ENCODE data around the gene MBD3L2B. TPM values are rescaled to one million over a fixed set of nuclear protein-coding genes. Genes with fewer than 3 reads are reported as not detected.
"Not testable (repeated sequence)": the region's sequence is repeated elsewhere in the genome, so short reads cannot be mapped to it uniquely, and the experiment has no call there.

The MBD3L2B gene
- total RNA-seq, 1 experiment from 2014 or later, result not detected

GRCh38 chr19:7067716-7068115 lies 46.5 kb upstream of the MBD3L2B start:
- Mint-ChIP-seq H3K9me3 (ENCODE audit: low read depth, unreplicated experiment) (peaks cover 6% of the 10 kb centered on the region), H3K27ac (ENCODE audit: unreplicated experiment) (no peak overlapping the region)

GRCh38 chr19:7067122-7067521 lies 45.9 kb upstream of the MBD3L2B start:
- BruUV-seq (replicated peaks); H3K27me3 Mint-ChIP-seq (ENCODE audit: unreplicated experiment); H3K4me1 Mint-ChIP-seq (ENCODE audit: low read depth, unreplicated experiment); H3K4me3 Mint-ChIP-seq (ENCODE audit: low read depth, unreplicated experiment); CTCF ChIA-PET; H3K27ac Mint-ChIP-seq (ENCODE audit: unreplicated experiment); H3K9me3 Mint-ChIP-seq (ENCODE audit: low read depth, unreplicated experiment); intact Hi-C loops (cut with micrococcal nuclease; ENCODE audit: unreplicated experiment): not testable (repeated sequence)
- H3K36me3 Mint-ChIP-seq (ENCODE audit: insufficient read depth, unreplicated experiment), result peaks cover 26% of the 10 kb centered on the region
- peak; percentile 6 for DNase-seq

More at GRCh38 chr19:7067716-7068115, 46.5 kb upstream of the MBD3L2B start:
- DNase-seq, result no peak
- Mint-ChIP-seq H3K36me3 (ENCODE audit: insufficient read depth, unreplicated experiment) (peaks cover 31% of the 10 kb centered on the region), H3K4me3 (ENCODE audit: low read depth, unreplicated experiment) (no peak overlapping the region), H3K27me3 (ENCODE audit: unreplicated experiment) (no peaks in the 10 kb centered on the region), H3K4me1 (ENCODE audit: low read depth, unreplicated experiment) (no peaks in the 10 kb centered on the region)
- CTCF ChIA-PET, result no interaction called here
- BruUV-seq (replicated peaks), result no TSS peak
- intact Hi-C loops (cut with micrococcal nuclease; ENCODE audit: unreplicated experiment), result no loop called here
- TF ChIP-seq CTCF (IDR thresholded peaks at IDR 0.05; ENCODE audit: unreplicated experiment), result no peak

DNA sequence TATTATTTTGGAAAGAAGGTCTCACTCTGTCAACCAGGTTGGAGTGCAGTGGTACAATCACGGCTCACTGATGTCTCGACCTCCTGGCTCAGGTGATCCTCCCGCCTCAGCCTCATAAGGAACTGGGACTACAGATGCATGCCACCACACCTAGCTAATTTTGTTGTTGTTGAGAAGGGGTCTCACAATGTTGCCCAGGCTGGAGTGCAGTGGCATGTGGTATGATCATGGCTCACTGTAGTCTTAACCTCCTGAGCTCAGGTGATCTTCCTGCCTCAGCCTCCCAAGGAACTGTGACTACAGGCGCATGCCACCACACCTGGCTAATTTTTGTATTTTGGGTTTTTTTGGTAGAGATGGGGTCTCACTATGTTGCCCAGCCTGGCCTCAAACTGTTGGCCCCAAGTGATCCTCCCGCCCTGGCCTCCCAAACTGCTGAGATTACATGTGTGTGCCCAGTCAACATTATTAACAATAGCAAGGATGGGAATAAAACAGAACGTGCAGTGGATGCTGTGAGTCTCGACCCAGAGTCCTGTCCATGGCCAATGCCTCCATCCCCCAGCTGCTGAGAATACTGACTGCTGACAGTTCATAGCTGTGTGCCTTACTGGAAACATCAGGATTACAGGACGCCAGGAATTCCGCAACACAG lies 42.7 kb upstream of the MBD3L2B start:
- no TSS peak for BruUV-seq (replicated peaks)
- Mint-ChIP-seq H3K4me1 (ENCODE audit: low read depth, unreplicated experiment) (no peaks in the 10 kb centered on the region), H3K9me3 (ENCODE audit: low read depth, unreplicated experiment) (peaks cover 3% of the 10 kb centered on the region), H3K27me3 (ENCODE audit: unreplicated experiment) (no peaks in the 10 kb centered on the region), H3K36me3 (ENCODE audit: insufficient read depth, unreplicated experiment) (peaks cover 2% of the 10 kb centered on the region), H3K27ac (ENCODE audit: unreplicated experiment) (no peak overlapping the region), H3K4me3 (ENCODE audit: low read depth, unreplicated experiment) (no peak overlapping the region)
- no peak for TF ChIP-seq CTCF (IDR thresholded peaks at IDR 0.05; ENCODE audit: unreplicated experiment)
- CTCF ChIA-PET, result interaction anchor here (0.6 kb wide), 1 partner anchor 674 kb away, joined by 4 read pairs; no protein-coding TSS in a partner anchor
- no peak for DNase-seq
- intact Hi-C loops (cut with micrococcal nuclease; ENCODE audit: unreplicated experiment), result no loop called here

DNA sequence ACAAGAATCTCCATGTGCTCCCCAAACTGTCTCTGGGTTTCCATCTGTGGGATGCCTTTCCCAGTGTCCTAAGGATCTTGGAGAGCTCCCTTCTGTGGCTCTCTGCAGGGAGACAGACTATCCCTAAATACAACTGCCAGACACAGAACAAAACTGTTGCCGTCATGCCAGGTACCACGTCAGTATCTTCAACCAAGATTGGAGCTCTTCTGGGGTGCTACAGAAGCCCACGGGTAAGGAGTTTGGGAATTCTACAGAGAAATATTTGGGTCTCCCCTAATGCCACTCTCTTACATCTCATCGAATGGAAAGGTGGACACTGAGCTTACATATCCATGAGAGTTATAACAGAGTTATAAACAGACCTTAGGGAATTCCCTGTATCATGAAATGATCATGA lies 42.1 kb upstream of the MBD3L2B start:
- BruUV-seq (replicated peaks), result no TSS peak
- Mint-ChIP-seq H3K4me1 (ENCODE audit: low read depth, unreplicated experiment) (no peaks in the 10 kb centered on the region), H3K36me3 (ENCODE audit: insufficient read depth, unreplicated experiment) (no peaks in the 10 kb centered on the region), H3K4me3 (ENCODE audit: low read depth, unreplicated experiment) (no peak overlapping the region), H3K27ac (ENCODE audit: unreplicated experiment) (no peak overlapping the region), H3K27me3 (ENCODE audit: unreplicated experiment) (no peaks in the 10 kb centered on the region), H3K9me3 (ENCODE audit: low read depth, unreplicated experiment) (peaks cover 3% of the 10 kb centered on the region)
- intact Hi-C loops (cut with micrococcal nuclease; ENCODE audit: unreplicated experiment), result no loop called here
- CTCF ChIA-PET, result no interaction called here
- no peak for TF ChIP-seq CTCF (IDR thresholded peaks at IDR 0.05; ENCODE audit: unreplicated experiment)
- DNase-seq, result no peak

DNA sequence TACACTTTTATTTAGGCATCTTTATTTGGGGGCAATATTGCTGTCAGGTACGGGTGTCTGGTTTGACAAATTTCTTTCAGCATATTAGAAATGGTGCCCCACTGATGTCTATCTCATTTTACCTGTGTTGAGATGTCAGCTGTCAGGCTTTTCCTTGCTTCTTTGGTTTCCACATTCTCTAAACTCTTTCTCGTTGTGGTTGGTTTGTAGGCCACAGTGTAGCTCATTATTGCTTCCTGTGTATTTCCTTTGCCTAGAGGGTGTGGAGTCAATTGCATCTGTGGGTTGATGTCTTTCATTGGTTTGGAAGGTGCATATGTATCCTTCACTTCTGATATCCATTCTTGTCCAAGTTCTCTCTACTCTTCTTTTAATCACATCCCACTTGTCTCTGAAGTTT lies 38.7 kb upstream of the MBD3L2B start:
- H3K9me3 Mint-ChIP-seq (ENCODE audit: low read depth, unreplicated experiment); H3K36me3 Mint-ChIP-seq (ENCODE audit: insufficient read depth, unreplicated experiment); CTCF ChIA-PET; intact Hi-C loops (cut with micrococcal nuclease; ENCODE audit: unreplicated experiment); H3K4me3 Mint-ChIP-seq (ENCODE audit: low read depth, unreplicated experiment); H3K27ac Mint-ChIP-seq (ENCODE audit: unreplicated experiment); DNase-seq; BruUV-seq (replicated peaks); H3K27me3 Mint-ChIP-seq (ENCODE audit: unreplicated experiment); H3K4me1 Mint-ChIP-seq (ENCODE audit: low read depth, unreplicated experiment): not testable (repeated sequence)

DNA sequence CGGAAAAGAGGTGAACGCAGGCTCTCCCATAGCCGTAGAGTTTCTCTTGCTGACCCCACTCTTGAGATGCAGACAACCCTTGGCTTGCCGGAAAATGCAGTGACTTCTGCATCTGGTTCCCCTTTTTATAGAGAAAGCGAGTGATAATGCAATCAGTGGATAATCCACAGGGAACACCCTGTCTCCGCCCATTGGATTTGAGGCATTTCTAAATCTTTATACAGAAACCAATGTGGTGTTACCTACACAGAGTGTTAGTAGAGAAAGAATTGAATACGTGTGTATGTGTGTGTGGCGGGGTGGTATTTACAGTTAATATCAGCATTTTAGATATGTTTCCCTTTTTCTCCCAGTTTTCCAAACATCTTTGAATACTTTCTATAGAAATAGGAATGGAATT lies 37.3 kb upstream of the MBD3L2B start, which contains the start of gene MBD3L3:
Gene MBD3L3, minus strand, starts transcription at position 101 of the 400 bp plus-strand sequence. Its CDS starts 71 bp downstream, at position 30.
- DNase-seq; H3K4me3 Mint-ChIP-seq (ENCODE audit: low read depth, unreplicated experiment); H3K36me3 Mint-ChIP-seq (ENCODE audit: insufficient read depth, unreplicated experiment); CTCF ChIA-PET; H3K27ac Mint-ChIP-seq (ENCODE audit: unreplicated experiment); intact Hi-C loops (cut with micrococcal nuclease; ENCODE audit: unreplicated experiment); H3K9me3 Mint-ChIP-seq (ENCODE audit: low read depth, unreplicated experiment); H3K4me1 Mint-ChIP-seq (ENCODE audit: low read depth, unreplicated experiment); BruUV-seq (replicated peaks); H3K27me3 Mint-ChIP-seq (ENCODE audit: unreplicated experiment): not testable (repeated sequence)

DNA sequence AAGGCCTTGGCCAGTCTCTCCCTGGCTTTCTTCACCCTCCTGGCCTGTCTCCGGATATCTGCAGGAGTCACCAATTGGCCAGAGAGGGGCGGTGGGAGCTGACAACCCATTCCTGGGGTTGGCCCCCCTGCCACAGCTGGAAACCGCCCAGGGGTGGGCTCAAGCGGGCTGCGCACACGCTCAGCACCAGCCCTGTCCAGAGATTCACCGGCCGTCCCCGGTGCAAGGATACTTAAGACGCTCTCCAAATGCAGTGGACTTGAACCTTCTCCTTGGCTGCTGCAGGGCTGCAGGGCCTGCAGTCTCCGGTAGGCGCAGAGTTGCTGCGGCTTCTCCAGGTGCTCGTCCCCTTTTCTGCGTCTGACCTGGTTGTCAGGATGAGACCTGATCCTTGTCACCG lies 35.1 kb upstream of the MBD3L2B start:
- DNase-seq; H3K27ac Mint-ChIP-seq (ENCODE audit: unreplicated experiment); intact Hi-C loops (cut with micrococcal nuclease; ENCODE audit: unreplicated experiment); H3K4me1 Mint-ChIP-seq (ENCODE audit: low read depth, unreplicated experiment); H3K36me3 Mint-ChIP-seq (ENCODE audit: insufficient read depth, unreplicated experiment); H3K9me3 Mint-ChIP-seq (ENCODE audit: low read depth, unreplicated experiment); BruUV-seq (replicated peaks); CTCF ChIA-PET; H3K4me3 Mint-ChIP-seq (ENCODE audit: low read depth, unreplicated experiment); H3K27me3 Mint-ChIP-seq (ENCODE audit: unreplicated experiment): not testable (repeated sequence)

DNA sequence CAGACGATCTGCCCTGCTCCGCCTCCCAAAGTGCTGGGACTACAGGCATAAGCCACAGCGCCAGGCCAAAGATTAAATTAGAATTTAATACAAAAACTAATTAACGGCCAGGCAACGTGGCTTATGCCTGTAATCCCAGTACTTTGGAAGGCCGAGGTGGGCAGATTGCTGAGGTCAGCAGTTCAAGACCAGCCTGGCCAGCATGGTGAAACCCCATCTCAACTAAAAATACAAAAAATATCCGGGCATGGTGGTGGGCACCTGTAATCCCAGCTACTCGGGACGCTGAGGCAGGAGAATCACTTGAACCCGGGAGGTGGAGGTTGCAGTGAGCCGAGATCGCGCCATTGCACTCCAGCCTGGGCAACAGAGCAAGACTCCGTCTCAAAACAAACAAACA lies 34.4 kb upstream of the MBD3L2B start:
- not testable (repeated sequence) for BruUV-seq (replicated peaks)

More for the DNA sequence above, 34.4 kb upstream of the MBD3L2B start:
- DNase-seq; H3K27ac Mint-ChIP-seq (ENCODE audit: unreplicated experiment); CTCF ChIA-PET; intact Hi-C loops (cut with micrococcal nuclease; ENCODE audit: unreplicated experiment); H3K36me3 Mint-ChIP-seq (ENCODE audit: insufficient read depth, unreplicated experiment); H3K4me3 Mint-ChIP-seq (ENCODE audit: low read depth, unreplicated experiment); H3K4me1 Mint-ChIP-seq (ENCODE audit: low read depth, unreplicated experiment); H3K27me3 Mint-ChIP-seq (ENCODE audit: unreplicated experiment); H3K9me3 Mint-ChIP-seq (ENCODE audit: low read depth, unreplicated experiment): not testable (repeated sequence)
